NCI-H2196 treated with DMSO at 0.1 percent for 48 hours (cell line): ENCODE results near the gene MYOD1.

Source experiments
- DNase-seq: peaks from one replicate; lab custom pipeline; 2025; ENCODE audit not compliant: unreplicated experiment; lab: John Stamatoyannopoulos, UW

The MYOD1 gene

DNA sequence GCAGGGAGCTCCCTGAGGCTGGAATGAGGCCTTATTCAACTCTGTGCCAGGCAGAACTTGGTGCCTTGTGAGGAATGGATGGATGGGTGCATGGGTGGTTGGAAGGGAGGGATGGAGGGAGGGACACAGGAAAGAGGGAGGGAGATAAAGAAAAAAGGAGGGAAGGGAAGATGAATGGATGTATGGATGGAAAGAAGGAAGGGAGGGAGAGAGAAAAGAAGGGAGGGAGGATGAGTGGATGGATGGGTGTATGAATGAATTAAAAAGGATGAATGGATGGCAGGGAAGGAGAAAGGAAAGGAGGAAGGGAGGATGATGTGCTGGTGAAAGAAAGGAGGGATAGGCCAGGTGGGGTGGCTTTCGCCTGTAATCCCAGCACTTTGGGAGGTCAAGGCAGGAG lies 49.8 kb downstream of the MYOD1 start:
- no peak for DNase-seq

DNA sequence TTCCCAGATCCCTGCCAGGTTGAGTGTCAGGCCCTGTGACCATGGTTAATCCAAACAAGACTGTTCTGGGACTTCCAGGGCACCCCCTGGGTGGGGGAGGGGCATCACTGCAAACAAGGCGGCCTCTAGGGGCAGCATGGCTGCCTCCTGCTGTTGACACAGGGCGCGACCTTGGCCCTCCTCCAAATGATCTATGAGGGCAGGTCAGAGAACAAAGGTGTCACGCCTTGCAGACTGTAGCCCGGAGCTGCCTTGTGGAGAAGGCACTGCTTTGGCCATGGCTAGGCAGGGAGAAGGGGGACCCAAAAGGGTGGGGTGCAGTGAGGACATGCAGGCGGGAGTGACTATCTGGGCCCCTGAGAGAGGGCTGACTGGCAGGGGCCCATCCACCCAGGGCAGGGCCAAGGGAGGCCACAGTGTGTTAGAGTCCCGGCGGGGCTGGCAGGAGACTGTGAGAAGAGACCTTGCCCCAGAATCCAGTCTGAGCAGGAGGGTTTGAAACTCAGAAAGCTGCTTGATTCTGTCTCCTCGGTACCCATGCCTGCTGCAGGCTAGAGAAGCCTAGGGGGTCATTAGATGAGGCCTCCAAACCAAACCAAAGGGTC lies 50.8 kb downstream of the MYOD1 start:
- peak; percentile 44 for DNase-seq

DNA sequence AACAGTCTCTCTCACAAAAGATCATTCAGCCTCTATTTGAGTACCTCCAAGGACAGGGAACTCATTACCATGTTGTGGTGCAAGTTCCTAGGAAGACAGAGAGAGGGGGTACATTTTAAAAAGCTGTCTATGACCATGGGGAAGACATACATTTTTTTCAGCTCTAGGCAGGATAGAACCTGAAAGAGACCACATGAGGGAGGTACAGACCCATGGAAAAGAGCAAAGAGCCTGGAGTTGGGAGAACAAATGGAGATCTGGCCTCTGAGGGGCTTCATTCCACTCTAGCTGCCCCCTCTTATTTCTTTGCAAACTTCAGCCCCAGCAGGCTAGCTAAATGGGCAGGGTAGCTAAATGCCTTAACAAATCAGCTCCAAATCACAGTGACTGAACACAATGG lies 51.5 kb downstream of the MYOD1 start:
- no peak for DNase-seq

- DNase-seq: no peak
These were observed 52.0 kb downstream of the MYOD1 start for GRCh38 chr11:17771415-17771814.
